GM12892 (cell line): ENCODE data around the gene MON2.

Experiments used
- POLR2A ChIP-seq: IDR thresholded peaks from 2 replicates; pipeline ENCODE4 v1.6.1; 2011; ENCODE audit warnings: low read depth, low read length, control low read depth
- TAF1 ChIP-seq: IDR thresholded peaks from 2 replicates; pipeline ENCODE4 v1.6.1; 2011; ENCODE audit warnings: low read depth, mild to moderate bottlenecking, control low read depth, low read length, borderline replicate concordance

GRCh38 chr12:62429457-62429856 lies 37.2 kb upstream of the MON2 start:
- TF ChIP-seq POLR2A (no peak), TAF1 (no peak)
